OCI-LY3 (cell line): ENCODE data around the gene MSI2.

Source experiments
- H2AFZ ChIP-seq: fragments of 200-600, 300-600 bp; shearing (Covaris generic); 2 replicates; pipeline ENCODE4 v1.6.0; 2014; ENCODE audit warnings: antibody characterized with exemption, low read depth, low read length
- H3K27ac ChIP-seq: fragments of 200-600, 300-600 bp; sonication (generic); 2 replicates; pipeline ENCODE4 v1.5.1; 2014; ENCODE audit warnings: mild to moderate bottlenecking, low read length, moderate library complexity, mixed read lengths
- H3K27me3 ChIP-seq: fragments of 200-600, 300-600 bp; sonication (generic); 2 replicates; pipeline ENCODE4 v1.6.1; 2014; ENCODE audit warnings: low read depth, low read length, mixed read lengths
- H3K36me3 ChIP-seq: fragments of 200-600, 300-600 bp; sonication (generic); replicated peaks from 2 replicates; pipeline ENCODE3; 2014; ENCODE audit warnings: low read depth, low read length, mixed read lengths
- H3K4me1 ChIP-seq: fragments of 300-600, 200-600 bp; sonication (generic); 2 replicates; pipeline ENCODE4 v1.6.1; 2014; ENCODE audit warnings: low read length, mixed read lengths
- H3K4me2 ChIP-seq: fragments of 200-600, 300-600 bp; sonication (generic); 2 replicates; pipeline ENCODE4 v1.6.1; 2014; ENCODE audit warnings: low read length, mixed read lengths
- H3K4me3 ChIP-seq: fragments of 300-600, 200-600 bp; sonication (generic); 2 replicates; pipeline ENCODE4 v1.5.1; 2014; ENCODE audit warnings: antibody characterized with exemption, mild to moderate bottlenecking, low read length, moderate library complexity
- H3K79me2 ChIP-seq: fragments of 300-600, 200-600 bp; shearing (Covaris generic); 2 replicates; pipeline ENCODE4 v1.6.1; 2014; ENCODE audit warnings: mild to moderate bottlenecking, low read length, mixed read lengths
- H3K9ac ChIP-seq: fragments of 300-600, 200-600 bp; shearing (Covaris generic); 2 replicates; pipeline ENCODE4 v1.6.0; 2014; ENCODE audit warnings: mild to moderate bottlenecking, low read length, moderate library complexity
- H3K9me3 ChIP-seq: fragments of 200-600, 300-600 bp; shearing (Covaris generic); 2 replicates; pipeline ENCODE4 v1.6.1; 2014; ENCODE audit warnings: low read length, mixed read lengths; ENCODE audit not compliant: insufficient read depth
- H4K20me1 ChIP-seq: fragments of 200-600, 300-600 bp; sonication (generic); 2 replicates; pipeline ENCODE4 v1.6.1; 2016; ENCODE audit warnings: low read length, mixed read lengths; ENCODE audit not compliant: insufficient read depth
- CTCF ChIP-seq: fragments of 200-600, 300-600 bp; sonication (generic); IDR thresholded peaks from 2 replicates; pipeline ENCODE4 v1.5.1; 2014; ENCODE audit warnings: antibody characterized with exemption, low read length, low read depth
- EZH2phosphoT487 ChIP-seq: fragments of 200-600 bp; shearing (Covaris generic); IDR thresholded peaks from 2 replicates; pipeline ENCODE4 v1.6.1; 2018; ENCODE audit warnings: antibody characterized with exemption, mixed run types, low read depth

The MSI2 gene

GRCh38 chr17:57512691-57513090 is 256.4 kb downstream of the MSI2 start:
- no peak overlapping the region for H3K4me2 ChIP-seq
- H3K4me1 ChIP-seq = peaks cover 5% of the 10 kb centered on the region
- H3K36me3 ChIP-seq = no peaks in the 10 kb centered on the region
- H3K9ac ChIP-seq = no peak overlapping the region
- no peaks in the 10 kb centered on the region for H3K9me3 ChIP-seq
- H3K79me2 ChIP-seq = peaks cover 15% of the 10 kb centered on the region
- no peak overlapping the region for H2AFZ ChIP-seq
- H3K27ac ChIP-seq = no peak overlapping the region
- 0 out of 2 replicates have a peak, but pooled peaks cover 3% of the 10 kb centered on the region for H4K20me1 ChIP-seq
- H3K27me3 ChIP-seq = no peaks in the 10 kb centered on the region
- no peak overlapping the region for H3K4me3 ChIP-seq
- TF ChIP-seq CTCF (no peak), EZH2phosphoT487 (no peak)

GRCh38 chr17:57513569-57513968 is 257.2 kb downstream of the MSI2 start:
- Histone ChIP-seq H3K4me1 (no peaks in the 10 kb centered on the region), H4K20me1 (no peaks in the 10 kb centered on the region), H3K36me3 (no peaks in the 10 kb centered on the region), H3K27me3 (no peaks in the 10 kb centered on the region), H3K27ac (no peak overlapping the region), H3K4me3 (no peak overlapping the region), H3K9ac (no peak overlapping the region), H3K4me2 (no peak overlapping the region), H2AFZ (no peak overlapping the region), H3K79me2 (peaks cover 8% of the 10 kb centered on the region; the same call in 1 of the 2 replicates), H3K9me3 (no peaks in the 10 kb centered on the region)
- TF ChIP-seq EZH2phosphoT487 (no peak), CTCF (no peak)

- no peak overlapping the region for H3K4me2 ChIP-seq
- no peaks in the 10 kb centered on the region for H4K20me1 ChIP-seq
- H3K79me2 ChIP-seq = peaks cover 5% of the 10 kb centered on the region; the same call in 1 of the 2 replicates
- H3K9ac ChIP-seq = no peak overlapping the region
- H3K9me3 ChIP-seq = no peaks in the 10 kb centered on the region
- no peaks in the 10 kb centered on the region for H3K4me1 ChIP-seq
- H3K36me3 ChIP-seq = no peaks in the 10 kb centered on the region
- H3K27me3 ChIP-seq = no peaks in the 10 kb centered on the region
- H2AFZ ChIP-seq = no peak overlapping the region
- no peak overlapping the region for H3K4me3 ChIP-seq
- TF ChIP-seq EZH2phosphoT487 (no peak), CTCF (no peak)
- H3K27ac ChIP-seq = no peak overlapping the region
Measured at GRCh38 chr17:57514614-57515013, 258.3 kb downstream of the MSI2 start.

- H3K27ac ChIP-seq = no peak overlapping the region
- no peak overlapping the region for H3K9ac ChIP-seq
- TF ChIP-seq EZH2phosphoT487 (no peak), CTCF (no peak)
Measured at GRCh38 chr17:57515662-57516211, 259.4 kb downstream of the MSI2 start.

More at GRCh38 chr17:57515662-57516211, 259.4 kb downstream of the MSI2 start:
- Histone ChIP-seq H2AFZ (no peak overlapping the region), H3K9me3 (no peaks in the 10 kb centered on the region), H4K20me1 (no peaks in the 10 kb centered on the region), H3K4me3 (no peak overlapping the region), H3K36me3 (no peaks in the 10 kb centered on the region), H3K4me1 (no peaks in the 10 kb centered on the region), H3K4me2 (no peak overlapping the region), H3K27me3 (no peaks in the 10 kb centered on the region), H3K79me2 (0 out of 2 replicates have a peak, but pooled peaks cover 5% of the 10 kb centered on the region)
